HepG2 (cell line): ENCODE results near the gene PLEKHG2. TPM values are rescaled to one million over a fixed set of nuclear protein-coding genes. Genes with fewer than 3 reads are reported as not detected.

Experiments
- ATAD3A ChIP-seq: sonication (generic); formaldehyde crosslinking; IDR thresholded peaks from 2 replicates; pipeline ENCODE4 v1.4.0; 2020; ENCODE audit warnings: missing genetic modification reagents
- CBX1 ChIP-seq: IDR thresholded peaks from one replicate; pipeline ENCODE4 v1.6.1; 2016; ENCODE audit warnings: antibody characterized with exemption, low read depth
- DNMT1 ChIP-seq: sonication (generic); formaldehyde crosslinking; IDR thresholded peaks from 2 replicates; pipeline ENCODE4 v1.5.1; 2020; ENCODE audit warnings: mild to moderate bottlenecking, missing genetic modification reagents
- FOXO1 ChIP-seq: sonication (generic); formaldehyde crosslinking; IDR thresholded peaks from 2 replicates; pipeline ENCODE4 v1.4.0; 2020; ENCODE audit warnings: missing genetic modification reagents
- NR2F1 ChIP-seq, 2 experiments: fragments of 450-650 bp in 1 of 2; formaldehyde crosslinking in 1 of 2; IDR thresholded peaks; 2 replicates each; pipeline versions ENCODE4 v1.5.0 to v1.6.1; 2016 to 2020; ENCODE audit warnings: mild to moderate bottlenecking in 1 of 2, missing compliant biosample characterization in 1 of 2, missing genetic modification reagents in 1 of 2, moderate library complexity in 1 of 2
- POLR2AphosphoS2 ChIP-seq: IDR thresholded peaks from 2 replicates; pipeline ENCODE4 v1.6.1; 2011; ENCODE audit warnings: low read depth, low read length, improper control_type of control experiment
- SAFB2 ChIP-seq: sonication (generic); formaldehyde crosslinking; IDR thresholded peaks from 2 replicates; pipeline ENCODE4 v1.5.1; 2020; ENCODE audit warnings: missing genetic modification reagents, low read depth, mild to moderate bottlenecking, borderline replicate concordance
- SAP130 ChIP-seq: IDR thresholded peaks from 2 replicates; pipeline ENCODE4 v1.6.1; 2016; ENCODE audit warnings: low read depth
- STAG1 ChIP-seq: sonication (generic); formaldehyde crosslinking; IDR thresholded peaks from 2 replicates; pipeline ENCODE4 v1.4.0; 2020; ENCODE audit warnings: missing genetic modification reagents
- ZBTB21 ChIP-seq: sonication (generic); formaldehyde crosslinking; IDR thresholded peaks from 2 replicates; pipeline ENCODE4 v1.4.0; 2020; ENCODE audit warnings: missing genetic modification reagents
- ZFP82 ChIP-seq: sonication (generic); formaldehyde crosslinking; IDR thresholded peaks from 2 replicates; pipeline ENCODE4 v1.5.1; 2020; ENCODE audit warnings: mild to moderate bottlenecking, missing genetic modification reagents, borderline replicate concordance
- ZNF138 ChIP-seq: sonication (generic); formaldehyde crosslinking; IDR thresholded peaks from 2 replicates; pipeline ENCODE4 v1.5.0; 2020; ENCODE audit warnings: mild to moderate bottlenecking, low read depth, missing genetic modification reagents
- ZNF589 ChIP-seq: sonication (generic); formaldehyde crosslinking; conservative IDR thresholded peaks from 2 replicates; pipeline ENCODE4 v1.8.0; 2022; ENCODE audit warnings: mild to moderate bottlenecking, moderate library complexity, missing genetic modification reagents
- polyA plus RNA-seq, 8 experiments: library from polyadenylated mRNA; depleted of rRNA in 3 of 8; stranded (reverse) in 7 of 8; unstranded in 1 of 8; fragments of >200 nt; fragmentation: Illumina TruSeq in 4 of 8; extraction: Trizol in 4 of 8; gene quantifications; 2 replicates each; pipeline versions ENCODE4 v1.2.1 to v1.2.3, GENCODE V29; 2011 to 2016; ENCODE audit warnings: low read depth in 4 of 8, missing spikeins in 1 of 8, mixed read lengths in 1 of 8; ENCODE audit not compliant: insufficient read depth in 1 of 8
- total RNA-seq, 5 experiments: library from RNA; depleted of rRNA; stranded (reverse); fragments of >200 nt; fragmentation: Illumina TruSeq; extraction: Trizol; gene quantifications; 2 replicates each; pipeline ENCODE4 v1.2.3, GENCODE V29; 2016; ENCODE audit warnings: low read depth in 1 of 5
- TF ChIP-seq, protein P1 (sequence below): sonication (generic); formaldehyde crosslinking; IDR thresholded peaks from 2 replicates; pipeline ENCODE4 v1.8.1; 2022; ENCODE audit warnings: low read depth, mild to moderate bottlenecking, missing genetic modification reagents
- TF ChIP-seq, protein P2 (sequence below): sonication (generic); formaldehyde crosslinking; IDR thresholded peaks from 2 replicates; pipeline ENCODE4 v1.5.0; 2020; ENCODE audit warnings: mild to moderate bottlenecking, missing genetic modification reagents
- TF ChIP-seq, protein P3 (sequence below): IDR thresholded peaks from 2 replicates; pipeline ENCODE4 v1.6.1; 2016; ENCODE audit warnings: low read depth, control low read depth
- TF ChIP-seq, protein P4 (sequence below): sonication (generic); formaldehyde crosslinking; IDR thresholded peaks from 2 replicates; pipeline ENCODE4 v1.8.1; 2023; ENCODE audit warnings: mild to moderate bottlenecking, moderate library complexity, missing genetic modification reagents
- TF ChIP-seq, protein P5 (sequence below): sonication (generic); formaldehyde crosslinking; IDR thresholded peaks from 2 replicates; pipeline ENCODE4 v1.4.0; 2020; ENCODE audit warnings: mild to moderate bottlenecking, missing genetic modification reagents
- TF ChIP-seq, protein P6 (sequence below): sonication (generic); formaldehyde crosslinking; IDR thresholded peaks from 2 replicates; pipeline ENCODE4 v1.5.0; 2020; ENCODE audit warnings: mild to moderate bottlenecking, missing genetic modification reagents

The PLEKHG2 gene
- total and polyA plus RNA-seq, 2 of the 13 experiments (the other 11 are each of a cell fraction or from before 2014, with no cell fraction given) = 3.6 to 6.8 TPM

DNA sequence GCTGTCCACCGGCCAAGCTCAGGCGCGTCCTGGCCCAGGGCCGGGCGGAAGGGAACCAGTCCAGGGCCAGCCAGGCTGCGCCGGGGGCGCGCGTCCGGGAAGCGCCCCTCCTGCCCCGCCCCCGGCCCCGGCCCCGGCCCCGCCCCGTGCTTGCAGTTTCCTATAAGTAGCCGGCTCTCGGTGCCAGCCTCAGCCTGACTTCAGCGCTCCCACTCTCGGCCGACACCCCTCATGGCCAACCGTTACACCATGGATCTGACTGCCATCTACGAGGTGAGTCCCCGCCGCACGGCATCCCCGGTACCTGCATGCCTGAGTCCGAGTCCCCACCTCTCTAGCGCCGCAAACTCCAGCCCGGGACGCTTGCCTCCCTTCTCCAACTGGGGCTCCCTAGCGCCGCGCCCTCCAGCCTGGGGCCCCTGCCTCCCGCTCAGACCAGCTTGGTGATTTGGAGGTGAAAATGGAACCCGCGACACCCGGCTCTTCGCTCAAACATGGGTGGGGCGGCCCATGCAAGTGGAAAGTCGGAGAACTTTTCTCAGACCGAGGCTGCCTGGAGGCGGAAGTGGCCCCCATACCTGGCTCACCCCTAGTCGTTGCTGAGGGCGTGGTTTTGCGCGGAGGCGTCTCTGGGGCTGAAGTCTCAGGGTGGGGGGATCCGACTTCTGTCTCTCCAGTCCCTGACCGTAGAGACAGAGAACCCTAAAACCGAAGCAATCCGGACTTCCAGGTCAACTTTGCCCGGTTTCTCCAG, 5.6 kb upstream of the PLEKHG2 start, which contains the start of gene ZFP36 (continued):
- TF ChIP-seq, protein P1, sequence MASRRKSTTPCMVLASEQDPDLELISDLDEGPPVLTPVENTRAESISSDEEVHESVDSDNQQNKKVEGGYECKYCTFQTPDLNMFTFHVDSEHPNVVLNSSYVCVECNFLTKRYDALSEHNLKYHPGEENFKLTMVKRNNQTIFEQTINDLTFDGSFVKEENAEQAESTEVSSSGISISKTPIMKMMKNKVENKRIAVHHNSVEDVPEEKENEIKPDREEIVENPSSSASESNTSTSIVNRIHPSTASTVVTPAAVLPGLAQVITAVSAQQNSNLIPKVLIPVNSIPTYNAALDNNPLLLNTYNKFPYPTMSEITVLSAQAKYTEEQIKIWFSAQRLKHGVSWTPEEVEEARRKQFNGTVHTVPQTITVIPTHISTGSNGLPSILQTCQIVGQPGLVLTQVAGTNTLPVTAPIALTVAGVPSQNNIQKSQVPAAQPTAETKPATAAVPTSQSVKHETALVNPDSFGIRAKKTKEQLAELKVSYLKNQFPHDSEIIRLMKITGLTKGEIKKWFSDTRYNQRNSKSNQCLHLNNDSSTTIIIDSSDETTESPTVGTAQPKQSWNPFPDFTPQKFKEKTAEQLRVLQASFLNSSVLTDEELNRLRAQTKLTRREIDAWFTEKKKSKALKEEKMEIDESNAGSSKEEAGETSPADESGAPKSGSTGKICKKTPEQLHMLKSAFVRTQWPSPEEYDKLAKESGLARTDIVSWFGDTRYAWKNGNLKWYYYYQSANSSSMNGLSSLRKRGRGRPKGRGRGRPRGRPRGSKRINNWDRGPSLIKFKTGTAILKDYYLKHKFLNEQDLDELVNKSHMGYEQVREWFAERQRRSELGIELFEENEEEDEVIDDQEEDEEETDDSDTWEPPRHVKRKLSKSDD (CRISPR knock-in tag) = no peak
- TF ChIP-seq SAP130 (CRISPR knock-in tag) (peak; percentile 75), SAFB2 (CRISPR knock-in tag) (peak; percentile 85; the same call in 1 of the 2 replicates), ZNF138 (CRISPR knock-in tag) (0 out of 2 replicates have a peak, but pooled peaks have one; percentile 78), STAG1 (CRISPR knock-in tag) (no peak), ATAD3A (no peak), DNMT1 (CRISPR knock-in tag) (0 out of 2 replicates have a peak, but pooled peaks have one; percentile 59), POLR2AphosphoS2 (peak; percentile 73; the same call in 1 of the 2 replicates), ZFP82 (no peak), ZBTB21 (no peak), ZNF589 (no peak; the same call in 1 of the 2 replicates), CBX1 (peak; percentile 53), NR2F1 (CRISPR knock-in tag; IDR thresholded peaks at IDR 0.05) (no peak), FOXO1 (CRISPR knock-in tag) (peak; percentile 51)
- TF ChIP-seq, protein P2, sequence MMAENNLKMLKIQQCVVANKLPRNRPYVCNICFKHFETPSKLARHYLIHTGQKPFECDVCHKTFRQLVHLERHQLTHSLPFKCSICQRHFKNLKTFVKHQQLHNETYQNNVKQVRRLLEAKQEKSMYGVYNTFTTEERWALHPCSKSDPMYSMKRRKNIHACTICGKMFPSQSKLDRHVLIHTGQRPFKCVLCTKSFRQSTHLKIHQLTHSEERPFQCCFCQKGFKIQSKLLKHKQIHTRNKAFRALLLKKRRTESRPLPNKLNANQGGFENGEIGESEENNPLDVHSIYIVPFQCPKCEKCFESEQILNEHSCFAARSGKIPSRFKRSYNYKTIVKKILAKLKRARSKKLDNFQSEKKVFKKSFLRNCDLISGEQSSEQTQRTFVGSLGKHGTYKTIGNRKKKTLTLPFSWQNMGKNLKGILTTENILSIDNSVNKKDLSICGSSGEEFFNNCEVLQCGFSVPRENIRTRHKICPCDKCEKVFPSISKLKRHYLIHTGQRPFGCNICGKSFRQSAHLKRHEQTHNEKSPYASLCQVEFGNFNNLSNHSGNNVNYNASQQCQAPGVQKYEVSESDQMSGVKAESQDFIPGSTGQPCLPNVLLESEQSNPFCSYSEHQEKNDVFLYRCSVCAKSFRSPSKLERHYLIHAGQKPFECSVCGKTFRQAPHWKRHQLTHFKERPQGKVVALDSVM (CRISPR knock-in tag) = no peak
- TF ChIP-seq, protein P3, sequence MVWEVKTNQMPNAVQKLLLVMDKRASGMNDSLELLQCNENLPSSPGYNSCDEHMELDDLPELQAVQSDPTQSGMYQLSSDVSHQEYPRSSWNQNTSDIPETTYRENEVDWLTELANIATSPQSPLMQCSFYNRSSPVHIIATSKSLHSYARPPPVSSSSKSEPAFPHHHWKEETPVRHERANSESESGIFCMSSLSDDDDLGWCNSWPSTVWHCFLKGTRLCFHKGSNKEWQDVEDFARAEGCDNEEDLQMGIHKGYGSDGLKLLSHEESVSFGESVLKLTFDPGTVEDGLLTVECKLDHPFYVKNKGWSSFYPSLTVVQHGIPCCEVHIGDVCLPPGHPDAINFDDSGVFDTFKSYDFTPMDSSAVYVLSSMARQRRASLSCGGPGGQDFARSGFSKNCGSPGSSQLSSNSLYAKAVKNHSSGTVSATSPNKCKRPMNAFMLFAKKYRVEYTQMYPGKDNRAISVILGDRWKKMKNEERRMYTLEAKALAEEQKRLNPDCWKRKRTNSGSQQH = 0 out of 2 replicates have a peak, but pooled peaks have one; percentile 69
- TF ChIP-seq, protein P4, sequence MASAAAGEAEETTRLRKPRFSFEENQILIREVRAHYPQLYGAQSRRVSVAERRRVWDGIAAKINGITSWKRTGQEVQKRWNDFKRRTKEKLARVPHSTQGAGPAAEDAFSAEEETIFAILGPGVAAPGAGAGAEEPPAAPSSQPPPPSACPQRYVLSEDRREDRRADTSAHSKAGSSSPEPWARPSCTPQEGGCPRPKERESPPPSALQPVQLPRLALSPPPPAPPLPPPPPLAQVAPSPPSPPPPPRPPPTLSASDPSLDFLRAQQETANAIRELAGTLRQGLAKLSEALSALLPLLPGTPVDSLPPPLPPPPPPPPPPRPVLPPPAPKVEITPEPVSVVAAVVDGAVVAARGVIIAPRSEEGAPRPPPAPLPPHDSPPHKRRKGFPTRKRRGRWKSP (CRISPR knock-in tag) = peak; percentile 81
- TF ChIP-seq, protein P5, sequence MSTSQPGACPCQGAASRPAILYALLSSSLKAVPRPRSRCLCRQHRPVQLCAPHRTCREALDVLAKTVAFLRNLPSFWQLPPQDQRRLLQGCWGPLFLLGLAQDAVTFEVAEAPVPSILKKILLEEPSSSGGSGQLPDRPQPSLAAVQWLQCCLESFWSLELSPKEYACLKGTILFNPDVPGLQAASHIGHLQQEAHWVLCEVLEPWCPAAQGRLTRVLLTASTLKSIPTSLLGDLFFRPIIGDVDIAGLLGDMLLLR (CRISPR knock-in tag) = no peak
- TF ChIP-seq, protein P6, sequence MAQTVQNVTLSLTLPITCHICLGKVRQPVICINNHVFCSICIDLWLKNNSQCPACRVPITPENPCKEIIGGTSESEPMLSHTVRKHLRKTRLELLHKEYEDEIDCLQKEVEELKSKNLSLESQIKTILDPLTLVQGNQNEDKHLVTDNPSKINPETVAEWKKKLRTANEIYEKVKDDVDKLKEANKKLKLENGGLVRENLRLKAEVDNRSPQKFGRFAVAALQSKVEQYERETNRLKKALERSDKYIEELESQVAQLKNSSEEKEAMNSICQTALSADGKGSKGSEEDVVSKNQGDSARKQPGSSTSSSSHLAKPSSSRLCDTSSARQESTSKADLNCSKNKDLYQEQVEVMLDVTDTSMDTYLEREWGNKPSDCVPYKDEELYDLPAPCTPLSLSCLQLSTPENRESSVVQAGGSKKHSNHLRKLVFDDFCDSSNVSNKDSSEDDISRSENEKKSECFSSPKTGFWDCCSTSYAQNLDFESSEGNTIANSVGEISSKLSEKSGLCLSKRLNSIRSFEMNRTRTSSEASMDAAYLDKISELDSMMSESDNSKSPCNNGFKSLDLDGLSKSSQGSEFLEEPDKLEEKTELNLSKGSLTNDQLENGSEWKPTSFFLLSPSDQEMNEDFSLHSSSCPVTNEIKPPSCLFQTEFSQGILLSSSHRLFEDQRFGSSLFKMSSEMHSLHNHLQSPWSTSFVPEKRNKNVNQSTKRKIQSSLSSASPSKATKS = no peak
